NCI-H460 (cell line): Measurements from ENCODE around the gene SCN2A. TPM values are rescaled to one million over a fixed set of nuclear protein-coding genes. Genes with fewer than 3 reads are reported as not detected.

Experiments
- DNase-seq: peaks from one replicate; pipeline ENCODE4 v3.0.0-alpha.2; 2016; ENCODE audit warnings: low read depth; ENCODE audit errors: extremely low read depth
- total RNA-seq: library from RNA; depleted of rRNA; stranded (reverse); fragments of >200 nt; shearing (Covaris generic); gene quantifications from 2 replicates; pipeline ENCODE4 v1.2.3, GENCODE V29; 2014; rRNA removed

The SCN2A gene
- total RNA-seq, 1 experiment from 2014 or later = not detected

GRCh38 chr2:165407466-165407865 lies 168.3 kb downstream of the SCN2A start:
- no peak for DNase-seq

GRCh38 chr2:165408186-165408585 lies 169.0 kb downstream of the SCN2A start:
- no peak for DNase-seq

- DNase-seq = no peak
Observed at GRCh38 chr2:165410276-165410675, 171.1 kb downstream of the SCN2A start.

GRCh38 chr2:165414187-165414586 lies 175.0 kb downstream of the SCN2A start:
- no peak for DNase-seq

GRCh38 chr2:165417009-165417408 lies 177.8 kb downstream of the SCN2A start:
- DNase-seq = no peak

- DNase-seq = no peak
Observed at GRCh38 chr2:165420231-165420630, 181.0 kb downstream of the SCN2A start.

- DNase-seq = no peak
Observed at GRCh38 chr2:165423081-165423480, 183.9 kb downstream of the SCN2A start.

- DNase-seq = no peak
Observed at GRCh38 chr2:165425556-165425955, 186.3 kb downstream of the SCN2A start.

GRCh38 chr2:165427686-165428085 lies 188.5 kb downstream of the SCN2A start:
- no peak for DNase-seq

- no peak for DNase-seq
Observed at GRCh38 chr2:165428926-165429325, 189.7 kb downstream of the SCN2A start.

GRCh38 chr2:165431014-165431413 lies 191.8 kb downstream of the SCN2A start:
- no peak for DNase-seq

GRCh38 chr2:165432234-165432966 lies 193.2 kb downstream of the SCN2A start:
- DNase-seq = no peak

- no peak for DNase-seq
Observed at GRCh38 chr2:165434865-165435496, 195.8 kb downstream of the SCN2A start.

- no peak for DNase-seq
Observed at GRCh38 chr2:165435611-165436010, 196.4 kb downstream of the SCN2A start.

GRCh38 chr2:165436559-165436958 lies 197.3 kb downstream of the SCN2A start:
- DNase-seq = no peak

- no peak for DNase-seq
Observed at GRCh38 chr2:165440367-165440766, 201.2 kb downstream of the SCN2A start.

Other genes with a start within 250 kb of the SCN2A start
- 0.35 and 1.4 TPM in 2 replicates for gene SCN3A, start 35.4 kb upstream of the SCN2A start, total RNA-seq
- gene CSRNP3, start 230.3 kb downstream of the SCN2A start, total RNA-seq = 0.74 and 1.2 TPM in 2 replicates